ENCODE results near the gene HSPA1L.

The HSPA1L gene

GRCh38 chr6:31763619-31763940, 51.5 kb downstream of the HSPA1L start:
- no peak for ATAC-seq

DNA sequence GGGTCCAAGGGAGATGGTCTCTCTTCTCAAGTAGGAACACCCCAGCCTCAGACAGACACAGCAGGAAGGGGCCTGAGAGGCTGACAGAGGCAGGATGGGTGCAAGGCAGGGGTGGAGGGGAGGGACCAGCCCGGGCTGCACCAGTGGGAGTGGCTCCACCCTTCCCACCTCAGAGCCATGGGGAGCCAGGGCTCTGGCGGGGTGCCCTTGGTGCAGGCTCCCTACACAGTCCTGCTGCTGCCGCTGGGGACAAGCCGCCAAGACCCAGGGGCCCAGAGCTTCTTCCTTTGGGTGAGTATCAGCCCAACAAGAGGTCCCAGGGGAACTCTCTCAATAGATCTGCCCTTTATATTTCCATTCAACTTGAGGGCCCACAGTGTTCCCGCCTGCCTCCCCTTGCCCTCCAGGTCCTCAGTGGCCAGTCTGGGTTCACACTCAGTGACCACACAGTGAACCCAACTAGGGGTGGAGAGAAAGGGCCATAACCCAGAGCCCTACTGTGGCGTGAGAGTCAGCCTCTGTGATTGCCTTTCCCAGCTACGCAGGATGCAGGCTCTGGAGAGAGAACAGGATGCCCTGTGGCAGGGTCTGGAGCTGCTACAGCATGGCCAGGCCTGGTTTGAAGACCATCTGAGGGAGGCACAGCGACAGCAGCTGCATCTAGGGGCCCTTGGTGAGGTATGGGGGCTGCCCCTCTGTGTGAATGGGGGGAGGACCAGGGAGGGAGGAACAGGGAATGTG, 52.0 kb downstream of the HSPA1L start:
- ATAC-seq = no peak

GRCh38 chr6:31762356-31762755, 52.7 kb downstream of the HSPA1L start, which contains the start of gene SAPCD1:
SAPCD1 (plus strand) TSS chr6:31762656; CDS start chr6:31763055, 399 bp downstream.
- no peak for ATAC-seq

- no peak for ATAC-seq
Measured at GRCh38 chr6:31761343-31761742, 53.7 kb downstream of the HSPA1L start.

GRCh38 chr6:31760790-31761189, 54.3 kb downstream of the HSPA1L start:
- ATAC-seq = no peak
